SK-N-SH treated with all-trans-retinoic acid at 6 μM for 48 hours (cell line): ENCODE results near the gene KASH5.

Experiments
- ATAC-seq: fragments of 200-7000 bp; cut with Tn5 transposase; 3 replicates; pipeline ENCODE4 v1.9.1; 2020; ENCODE audit warnings: mild to moderate bottlenecking, moderate library complexity
- CSDC2 ChIP-seq: fragments of 250-450 bp; sonication (Bioruptor Pico); IDR thresholded peaks from 2 replicates; pipeline ENCODE4 v1.5.0; 2020; ENCODE audit warnings: mild to moderate bottlenecking, moderate library complexity
- ESRRG ChIP-seq: fragments of 250-450 bp; sonication (Bioruptor Pico); IDR thresholded peaks from 2 replicates; pipeline ENCODE4 v1.6.1; 2021; ENCODE audit warnings: mild to moderate bottlenecking
- GLIS3 ChIP-seq: fragments of 250-450 bp; sonication (Bioruptor Pico); IDR thresholded peaks from 2 replicates; pipeline ENCODE4 v1.5.0; 2020; ENCODE audit warnings: mild to moderate bottlenecking, moderate library complexity
- ISL1 ChIP-seq: fragments of 250-450 bp; sonication (Bioruptor Pico); IDR thresholded peaks from 2 replicates; pipeline ENCODE4 v2.1.2; 2022; ENCODE audit warnings: mild to moderate bottlenecking, moderate library complexity
- PPARA ChIP-seq: fragments of 250-450 bp; sonication (Bioruptor Pico); IDR thresholded peaks from 2 replicates; pipeline ENCODE4 v1.5.0; 2020; ENCODE audit warnings: mild to moderate bottlenecking, borderline replicate concordance
- RARB ChIP-seq: fragments of 250-450 bp; sonication (Bioruptor Pico); IDR thresholded peaks from 2 replicates; pipeline ENCODE4 v1.8.0; 2021; ENCODE audit warnings: mild to moderate bottlenecking, moderate library complexity
- SNAI2 ChIP-seq: fragments of 250-450 bp; sonication (Bioruptor Pico); IDR thresholded peaks from 2 replicates; pipeline ENCODE4 v1.5.0; 2020; ENCODE audit warnings: mild to moderate bottlenecking, moderate library complexity
- TCF4 ChIP-seq: fragments of 250-450 bp; sonication (Bioruptor Pico); IDR thresholded peaks from 2 replicates; pipeline ENCODE4 v1.8.0; 2021; ENCODE audit warnings: mild to moderate bottlenecking, moderate library complexity, borderline replicate concordance
- TOX ChIP-seq: fragments of 250-450 bp; sonication (Bioruptor Pico); IDR thresholded peaks from 2 replicates; pipeline ENCODE4 v1.8.0; 2021; ENCODE audit warnings: mild to moderate bottlenecking, moderate library complexity, borderline replicate concordance
- ZFP3 ChIP-seq: fragments of 250-450 bp; sonication (Bioruptor Pico); IDR thresholded peaks from 2 replicates; pipeline ENCODE4 v1.5.0; 2020; ENCODE audit warnings: mild to moderate bottlenecking, moderate library complexity
- ZFP30 ChIP-seq: fragments of 450-650 bp; formaldehyde crosslinking; IDR thresholded peaks from 2 replicates; pipeline ENCODE4 v1.5.0; 2022; ENCODE audit warnings: mild to moderate bottlenecking, moderate library complexity
- ZNF565 ChIP-seq: fragments of 450-650 bp; formaldehyde crosslinking; conservative IDR thresholded peaks from 2 replicates; pipeline ENCODE4 v1.5.0; 2020; ENCODE audit warnings: low read depth, mild to moderate bottlenecking, moderate library complexity
- ZNF70 ChIP-seq: fragments of 450-650 bp; formaldehyde crosslinking; IDR thresholded peaks from 2 replicates; pipeline ENCODE4 v1.5.0; 2020; ENCODE audit warnings: mild to moderate bottlenecking, moderate library complexity
- ZNF8 ChIP-seq: fragments of 450-650 bp; formaldehyde crosslinking; IDR thresholded peaks from 2 replicates; pipeline ENCODE4 v1.5.0; 2020; ENCODE audit warnings: mild to moderate bottlenecking, moderate library complexity
- TF ChIP-seq, protein P1 (sequence below): fragments of 250-450 bp; sonication (Bioruptor Pico); IDR thresholded peaks from 2 replicates; pipeline ENCODE4 v1.5.0; 2020; ENCODE audit warnings: mild to moderate bottlenecking, moderate library complexity
- TF ChIP-seq, protein P2 (sequence below): fragments of 250-450 bp; sonication (Bioruptor Pico); IDR thresholded peaks from 2 replicates; pipeline ENCODE4 v1.8.0; 2021; ENCODE audit warnings: low read depth, mild to moderate bottlenecking, moderate library complexity, borderline replicate concordance
- TF ChIP-seq, protein P3 (sequence below): fragments of 250-450 bp; sonication (Bioruptor Pico); IDR thresholded peaks from 2 replicates; pipeline ENCODE4 v1.8.0; 2020; ENCODE audit warnings: mild to moderate bottlenecking, moderate library complexity, borderline replicate concordance
- TF ChIP-seq, protein P4 (sequence below): fragments of 250-450 bp; sonication (Bioruptor Pico); IDR thresholded peaks from 2 replicates; pipeline ENCODE4 v1.5.1; 2020; ENCODE audit warnings: low read depth, mild to moderate bottlenecking, moderate library complexity
- TF ChIP-seq, protein P5 (sequence below): fragments of 250-450 bp; sonication (Bioruptor Pico); IDR thresholded peaks from 2 replicates; pipeline ENCODE4 v1.5.1; 2021; ENCODE audit warnings: mild to moderate bottlenecking, moderate library complexity

The KASH5 gene

DNA sequence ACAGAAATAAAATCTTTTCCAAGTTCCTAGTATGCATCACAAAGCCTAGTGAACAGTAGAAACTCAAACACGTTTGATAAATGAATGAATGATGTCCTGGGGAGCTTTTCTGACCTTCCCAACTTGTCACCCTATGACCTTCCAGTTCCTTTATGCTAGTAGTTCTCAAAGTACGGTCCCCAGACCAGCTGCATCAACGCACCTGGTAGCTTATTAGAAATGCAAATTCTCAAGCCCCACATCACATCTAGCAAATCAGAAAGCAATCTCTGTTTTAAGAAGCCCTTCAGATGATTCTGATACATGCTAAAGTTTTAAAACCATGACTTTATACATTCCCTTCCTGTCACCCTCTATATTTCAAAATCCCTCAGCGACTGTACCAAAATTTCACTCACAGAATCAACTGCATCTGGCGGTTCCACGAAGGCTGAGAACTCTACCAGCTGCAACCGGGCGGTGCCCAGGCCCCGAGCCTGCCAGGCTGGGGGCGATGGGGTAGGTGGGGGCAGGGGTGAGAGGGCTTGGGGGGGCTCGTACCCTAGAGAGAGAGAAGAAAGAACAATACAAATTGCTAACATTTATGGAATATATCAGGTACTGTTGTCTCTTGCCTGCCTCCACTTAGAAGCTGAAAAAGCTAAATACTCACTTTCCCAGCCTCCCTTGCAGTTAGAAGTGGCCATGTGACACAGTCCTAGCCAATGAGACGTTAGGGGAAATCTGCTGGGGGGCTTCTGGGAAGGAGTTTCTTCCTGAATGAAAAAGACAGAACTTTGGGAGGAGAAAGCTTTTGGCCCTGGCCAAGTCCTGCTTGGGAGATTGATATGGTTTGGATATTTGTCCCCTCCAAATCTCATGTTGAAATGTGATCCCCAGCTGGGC, 39.5 kb upstream of the KASH5 start:
- ATAC-seq: no peak
- TF ChIP-seq GLIS3 (CRISPR knock-in tag) (no peak), ZFP3 (CRISPR knock-in tag) (no peak), CSDC2 (CRISPR knock-in tag) (no peak), TOX (CRISPR knock-in tag) (no peak), PPARA (CRISPR knock-in tag) (no peak), ZNF8 (CRISPR knock-in tag) (no peak), ZNF70 (CRISPR knock-in tag) (no peak), SNAI2 (CRISPR knock-in tag) (no peak), ZNF565 (CRISPR knock-in tag) (no peak), ESRRG (no peak), ZFP30 (CRISPR knock-in tag) (no peak), ISL1 (CRISPR knock-in tag) (no peak)
- TF ChIP-seq, protein P1, sequence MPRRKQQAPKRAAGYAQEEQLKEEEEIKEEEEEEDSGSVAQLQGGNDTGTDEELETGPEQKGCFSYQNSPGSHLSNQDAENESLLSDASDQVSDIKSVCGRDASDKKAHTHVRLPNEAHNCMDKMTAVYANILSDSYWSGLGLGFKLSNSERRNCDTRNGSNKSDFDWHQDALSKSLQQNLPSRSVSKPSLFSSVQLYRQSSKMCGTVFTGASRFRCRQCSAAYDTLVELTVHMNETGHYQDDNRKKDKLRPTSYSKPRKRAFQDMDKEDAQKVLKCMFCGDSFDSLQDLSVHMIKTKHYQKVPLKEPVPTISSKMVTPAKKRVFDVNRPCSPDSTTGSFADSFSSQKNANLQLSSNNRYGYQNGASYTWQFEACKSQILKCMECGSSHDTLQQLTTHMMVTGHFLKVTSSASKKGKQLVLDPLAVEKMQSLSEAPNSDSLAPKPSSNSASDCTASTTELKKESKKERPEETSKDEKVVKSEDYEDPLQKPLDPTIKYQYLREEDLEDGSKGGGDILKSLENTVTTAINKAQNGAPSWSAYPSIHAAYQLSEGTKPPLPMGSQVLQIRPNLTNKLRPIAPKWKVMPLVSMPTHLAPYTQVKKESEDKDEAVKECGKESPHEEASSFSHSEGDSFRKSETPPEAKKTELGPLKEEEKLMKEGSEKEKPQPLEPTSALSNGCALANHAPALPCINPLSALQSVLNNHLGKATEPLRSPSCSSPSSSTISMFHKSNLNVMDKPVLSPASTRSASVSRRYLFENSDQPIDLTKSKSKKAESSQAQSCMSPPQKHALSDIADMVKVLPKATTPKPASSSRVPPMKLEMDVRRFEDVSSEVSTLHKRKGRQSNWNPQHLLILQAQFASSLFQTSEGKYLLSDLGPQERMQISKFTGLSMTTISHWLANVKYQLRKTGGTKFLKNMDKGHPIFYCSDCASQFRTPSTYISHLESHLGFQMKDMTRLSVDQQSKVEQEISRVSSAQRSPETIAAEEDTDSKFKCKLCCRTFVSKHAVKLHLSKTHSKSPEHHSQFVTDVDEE (CRISPR knock-in tag): no peak
- TF ChIP-seq, protein P2, sequence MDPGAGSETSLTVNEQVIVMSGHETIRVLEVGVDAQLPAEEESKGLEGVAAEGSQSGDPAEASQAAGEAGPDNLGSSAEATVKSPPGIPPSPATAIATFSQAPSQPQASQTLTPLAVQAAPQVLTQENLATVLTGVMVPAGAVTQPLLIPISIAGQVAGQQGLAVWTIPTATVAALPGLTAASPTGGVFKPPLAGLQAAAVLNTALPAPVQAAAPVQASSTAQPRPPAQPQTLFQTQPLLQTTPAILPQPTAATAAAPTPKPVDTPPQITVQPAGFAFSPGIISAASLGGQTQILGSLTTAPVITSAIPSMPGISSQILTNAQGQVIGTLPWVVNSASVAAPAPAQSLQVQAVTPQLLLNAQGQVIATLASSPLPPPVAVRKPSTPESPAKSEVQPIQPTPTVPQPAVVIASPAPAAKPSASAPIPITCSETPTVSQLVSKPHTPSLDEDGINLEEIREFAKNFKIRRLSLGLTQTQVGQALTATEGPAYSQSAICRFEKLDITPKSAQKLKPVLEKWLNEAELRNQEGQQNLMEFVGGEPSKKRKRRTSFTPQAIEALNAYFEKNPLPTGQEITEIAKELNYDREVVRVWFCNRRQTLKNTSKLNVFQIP (CRISPR knock-in tag): no peak
- TF ChIP-seq, protein P3, sequence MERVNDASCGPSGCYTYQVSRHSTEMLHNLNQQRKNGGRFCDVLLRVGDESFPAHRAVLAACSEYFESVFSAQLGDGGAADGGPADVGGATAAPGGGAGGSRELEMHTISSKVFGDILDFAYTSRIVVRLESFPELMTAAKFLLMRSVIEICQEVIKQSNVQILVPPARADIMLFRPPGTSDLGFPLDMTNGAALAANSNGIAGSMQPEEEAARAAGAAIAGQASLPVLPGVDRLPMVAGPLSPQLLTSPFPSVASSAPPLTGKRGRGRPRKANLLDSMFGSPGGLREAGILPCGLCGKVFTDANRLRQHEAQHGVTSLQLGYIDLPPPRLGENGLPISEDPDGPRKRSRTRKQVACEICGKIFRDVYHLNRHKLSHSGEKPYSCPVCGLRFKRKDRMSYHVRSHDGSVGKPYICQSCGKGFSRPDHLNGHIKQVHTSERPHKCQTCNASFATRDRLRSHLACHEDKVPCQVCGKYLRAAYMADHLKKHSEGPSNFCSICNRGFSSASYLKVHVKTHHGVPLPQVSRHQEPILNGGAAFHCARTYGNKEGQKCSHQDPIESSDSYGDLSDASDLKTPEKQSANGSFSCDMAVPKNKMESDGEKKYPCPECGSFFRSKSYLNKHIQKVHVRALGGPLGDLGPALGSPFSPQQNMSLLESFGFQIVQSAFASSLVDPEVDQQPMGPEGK (CRISPR knock-in tag): no peak
- TF ChIP-seq, protein P4, sequence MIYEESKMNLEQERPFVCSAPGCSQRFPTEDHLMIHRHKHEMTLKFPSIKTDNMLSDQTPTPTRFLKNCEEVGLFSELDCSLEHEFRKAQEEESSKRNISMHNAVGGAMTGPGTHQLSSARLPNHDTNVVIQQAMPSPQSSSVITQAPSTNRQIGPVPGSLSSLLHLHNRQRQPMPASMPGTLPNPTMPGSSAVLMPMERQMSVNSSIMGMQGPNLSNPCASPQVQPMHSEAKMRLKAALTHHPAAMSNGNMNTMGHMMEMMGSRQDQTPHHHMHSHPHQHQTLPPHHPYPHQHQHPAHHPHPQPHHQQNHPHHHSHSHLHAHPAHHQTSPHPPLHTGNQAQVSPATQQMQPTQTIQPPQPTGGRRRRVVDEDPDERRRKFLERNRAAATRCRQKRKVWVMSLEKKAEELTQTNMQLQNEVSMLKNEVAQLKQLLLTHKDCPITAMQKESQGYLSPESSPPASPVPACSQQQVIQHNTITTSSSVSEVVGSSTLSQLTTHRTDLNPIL: no peak
- TF ChIP-seq, protein P5, sequence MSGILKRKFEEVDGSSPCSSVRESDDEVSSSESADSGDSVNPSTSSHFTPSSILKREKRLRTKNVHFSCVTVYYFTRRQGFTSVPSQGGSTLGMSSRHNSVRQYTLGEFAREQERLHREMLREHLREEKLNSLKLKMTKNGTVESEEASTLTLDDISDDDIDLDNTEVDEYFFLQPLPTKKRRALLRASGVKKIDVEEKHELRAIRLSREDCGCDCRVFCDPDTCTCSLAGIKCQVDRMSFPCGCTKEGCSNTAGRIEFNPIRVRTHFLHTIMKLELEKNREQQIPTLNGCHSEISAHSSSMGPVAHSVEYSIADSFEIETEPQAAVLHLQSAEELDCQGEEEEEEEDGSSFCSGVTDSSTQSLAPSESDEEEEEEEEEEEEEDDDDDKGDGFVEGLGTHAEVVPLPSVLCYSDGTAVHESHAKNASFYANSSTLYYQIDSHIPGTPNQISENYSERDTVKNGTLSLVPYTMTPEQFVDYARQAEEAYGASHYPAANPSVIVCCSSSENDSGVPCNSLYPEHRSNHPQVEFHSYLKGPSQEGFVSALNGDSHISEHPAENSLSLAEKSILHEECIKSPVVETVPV (CRISPR knock-in tag): no peak

DNA sequence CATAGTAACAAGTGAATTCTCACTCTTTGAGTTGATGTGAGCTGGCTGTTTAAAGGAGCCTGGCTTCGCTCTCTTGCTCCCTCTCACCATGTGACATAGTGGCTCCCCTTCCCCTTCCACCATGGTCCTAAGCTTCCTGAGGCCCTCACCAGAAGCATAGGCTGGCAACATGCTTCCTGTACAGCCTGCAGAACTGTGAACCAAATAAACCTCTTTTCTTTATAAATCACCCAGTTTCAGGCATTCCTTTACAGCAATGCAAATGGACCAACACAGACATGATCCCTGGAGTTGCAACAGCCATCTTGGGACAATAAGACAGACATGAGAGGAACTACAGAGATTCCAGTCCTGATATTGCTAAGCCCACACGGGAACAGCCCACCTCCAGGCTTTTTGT, 38.5 kb upstream of the KASH5 start:
- no peak for ATAC-seq
- no peak for TF ChIP-seq SNAI2 (CRISPR knock-in tag)
- TF ChIP-seq, protein P1 (CRISPR knock-in tag): no peak
- no peak for TF ChIP-seq RARB
- TF ChIP-seq, protein P3 (CRISPR knock-in tag): no peak
- TF ChIP-seq TOX (CRISPR knock-in tag): no peak
- TF ChIP-seq, protein P5 (CRISPR knock-in tag): no peak
- no peak for TF ChIP-seq PPARA (CRISPR knock-in tag)
- no peak for TF ChIP-seq GLIS3 (CRISPR knock-in tag)
- TF ChIP-seq TCF4 (CRISPR knock-in tag): no peak
- no peak for TF ChIP-seq ISL1 (CRISPR knock-in tag)
- no peak for TF ChIP-seq ESRRG
- TF ChIP-seq ZNF565 (CRISPR knock-in tag): no peak
- no peak for TF ChIP-seq ZNF70 (CRISPR knock-in tag)
- TF ChIP-seq, protein P4: no peak
